CD4-positive, alpha-beta T cell treated with Interleukin-1 beta for 1 hour (primary cell): ENCODE data around the gene IGSF5.

Source experiments
- DNase-seq, 2 donors: peaks; one replicate each; pipeline ENCODE4 v3.0.0-alpha.2; 2020 to 2022

IGSF5 gene

DNA sequence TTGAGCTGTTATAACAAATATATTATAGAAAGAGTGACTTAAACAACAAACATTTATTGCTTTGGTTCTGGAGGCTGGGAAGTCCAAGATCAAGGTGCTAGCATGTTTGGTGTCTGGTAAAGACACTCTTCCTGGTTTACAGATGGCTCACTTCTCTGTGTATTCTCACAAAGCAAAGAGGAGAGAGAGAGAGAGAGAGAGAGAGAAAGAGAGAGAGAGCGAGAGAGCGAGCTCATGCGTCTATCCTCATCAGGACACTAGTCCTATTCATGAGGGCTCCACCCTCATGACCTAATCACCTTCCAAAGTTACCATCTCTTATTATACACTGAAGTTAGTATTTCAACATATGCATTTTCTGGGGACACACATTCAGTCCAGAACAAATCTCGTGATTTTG is 89.6 kb downstream of the IGSF5 start:
- no peak for DNase-seq

GRCh38 chr21:39837861-39838359 is 92.9 kb downstream of the IGSF5 start:
- DNase-seq: no peak

DNA sequence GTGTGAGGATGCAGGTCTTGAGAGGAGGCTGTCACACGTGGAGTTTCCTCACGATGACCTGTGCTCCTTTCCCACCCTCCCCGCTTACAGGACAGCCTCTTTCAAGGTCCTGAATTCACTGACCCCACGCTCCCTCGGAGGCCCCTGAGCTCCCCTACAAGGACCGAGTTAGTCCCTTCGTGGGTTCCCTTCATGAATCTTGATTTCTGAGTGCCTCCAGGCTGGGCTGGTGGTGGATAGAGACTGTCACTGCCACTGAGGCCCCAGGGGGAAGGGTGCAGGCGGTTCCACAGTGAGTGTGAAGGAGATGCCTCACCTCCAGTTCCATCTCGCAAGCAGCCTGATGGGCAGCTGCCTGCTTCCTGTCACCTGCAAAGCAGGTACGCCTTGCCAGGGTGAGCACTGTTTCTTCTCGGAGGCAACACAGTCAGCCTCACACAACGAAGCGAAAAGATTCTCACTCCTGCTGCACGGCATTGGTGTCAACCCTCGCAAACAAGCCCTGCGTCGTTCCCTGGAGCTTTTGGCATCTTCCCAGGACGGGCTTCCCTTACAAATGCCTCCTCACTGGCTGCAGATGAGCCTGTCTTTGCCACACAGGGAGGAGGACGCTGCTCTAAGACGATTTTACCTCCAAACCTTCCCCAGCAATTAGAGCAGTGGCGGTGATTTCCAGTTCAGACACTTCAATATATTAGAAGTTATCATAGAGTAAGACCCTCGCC is 95.6 kb downstream of the IGSF5 start:
- DNase-seq: no peak

DNA sequence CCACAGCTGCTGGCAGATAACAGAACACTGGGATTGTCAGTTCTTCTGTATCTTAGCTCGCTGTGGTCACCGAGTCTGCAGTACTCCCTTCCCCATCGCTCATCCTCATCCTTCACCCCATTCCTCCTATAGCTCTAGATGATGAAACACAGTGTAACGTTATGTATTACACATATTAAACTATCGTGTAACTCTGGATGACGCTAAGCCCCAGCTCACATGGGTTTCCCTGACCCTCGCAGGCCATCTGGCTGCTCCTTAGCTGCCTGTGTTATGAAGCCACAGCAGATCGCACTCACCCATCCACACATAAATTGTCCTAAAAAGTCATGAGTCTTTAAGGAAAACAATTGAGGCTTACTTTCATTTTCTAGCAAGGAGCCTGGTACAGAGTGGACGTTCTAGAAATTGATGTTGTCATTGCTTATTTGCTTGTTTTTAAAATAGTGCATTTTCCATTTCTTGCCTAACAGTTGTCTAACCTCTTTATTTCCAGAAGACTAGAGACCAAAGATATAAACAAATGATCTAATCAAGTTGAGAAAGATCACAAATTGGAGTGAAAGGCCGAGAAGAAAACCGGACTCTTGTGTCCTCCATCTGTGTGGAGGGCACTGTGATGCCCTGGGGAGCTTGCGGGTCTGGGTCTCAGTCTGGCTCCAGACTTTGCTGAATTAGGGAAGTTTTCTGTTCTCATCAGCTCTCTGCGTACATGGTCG is 97.9 kb downstream of the IGSF5 start:
- DNase-seq: no peak

- DNase-seq: no peak
Measured at GRCh38 chr21:39843483-39843882, 98.5 kb downstream of the IGSF5 start.

GRCh38 chr21:39843916-39844315 is 98.9 kb downstream of the IGSF5 start:
- no peak for DNase-seq

- DNase-seq: no peak
Measured at GRCh38 chr21:39845571-39846130, 100.7 kb downstream of the IGSF5 start.

DNA sequence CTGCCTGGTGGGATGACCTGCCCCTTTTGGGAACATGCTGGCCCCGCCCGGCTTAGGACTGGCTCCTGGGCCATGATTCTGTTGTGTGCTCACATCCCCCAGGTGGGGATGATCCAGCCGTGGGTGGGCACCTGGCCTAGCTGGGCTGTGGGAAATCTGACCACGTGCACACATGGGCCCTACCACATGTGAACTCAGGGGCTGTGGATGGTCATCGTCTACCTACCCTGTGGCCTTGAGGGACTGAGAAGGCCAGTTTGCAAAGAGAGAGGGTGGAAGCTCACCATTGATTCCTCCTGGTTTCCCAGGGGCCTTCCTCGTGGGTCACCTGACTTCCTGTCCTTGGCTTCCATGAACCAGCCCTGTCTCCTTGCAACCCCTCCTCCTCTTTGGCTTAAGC is 102.9 kb downstream of the IGSF5 start:
- no peak for DNase-seq

GRCh38 chr21:39849014-39849655 is 104.2 kb downstream of the IGSF5 start:
- no peak for DNase-seq

GRCh38 chr21:39850333-39850732 is 105.3 kb downstream of the IGSF5 start:
- no peak for DNase-seq

DNA sequence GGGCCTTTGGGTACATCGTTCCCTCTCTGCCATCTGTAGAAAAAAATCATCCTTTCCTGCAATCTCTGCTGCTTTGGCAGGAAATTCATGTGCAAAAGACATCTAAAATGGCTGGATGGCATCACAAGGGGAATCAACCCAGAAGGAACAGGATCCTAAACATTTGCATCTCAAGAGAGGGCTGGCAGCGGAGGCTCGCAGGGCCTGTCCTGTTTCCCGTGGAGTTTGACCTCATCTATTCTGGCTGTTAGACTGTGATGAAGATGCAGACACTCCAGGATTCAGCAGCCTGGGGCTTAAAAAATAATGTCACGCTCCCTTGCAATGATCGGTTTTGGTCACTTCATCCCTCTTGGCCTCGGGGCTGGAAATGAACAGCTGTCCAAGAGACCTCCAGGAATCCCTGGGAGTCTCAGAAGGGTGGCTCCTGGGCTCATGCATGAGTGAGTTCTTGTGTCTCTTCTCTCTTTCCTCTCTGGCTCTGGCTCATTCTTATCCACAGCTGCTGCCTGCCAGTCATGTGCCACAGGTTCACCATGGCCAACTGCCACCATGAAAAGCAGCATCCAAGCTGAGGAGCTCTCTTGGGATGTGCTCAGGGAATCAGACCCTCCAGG is 106.1 kb downstream of the IGSF5 start:
- no peak for DNase-seq
